AG08395 (cell line): Measurements from ENCODE around the gene CNIH2.
"Not testable (repeated sequence)": the region's sequence is repeated elsewhere in the genome, so short reads cannot be mapped to it uniquely, and the experiment has no call there.

Experiments
- DNase-seq: peaks from one replicate; pipeline ENCODE4 v3.0.0; 2012; ENCODE audit warnings: mixed read lengths, low spot score

CNIH2 gene

GRCh38 chr11:66277064-66277463, 911 bp upstream of the CNIH2 start:
- DNase-seq, result not testable (repeated sequence)

GRCh38 chr11:66278363-66279091, 552 bp downstream of the CNIH2 start:
- DNase-seq, result no peak

- no peak for DNase-seq
These were observed 1.2 kb downstream of the CNIH2 start for GRCh38 chr11:66279092-66279734.

- DNase-seq, result no peak
These were observed 2.5 kb downstream of the CNIH2 start for GRCh38 chr11:66280428-66280827.

GRCh38 chr11:66281001-66281400, 3.0 kb downstream of the CNIH2 start:
- no peak for DNase-seq

- no peak for DNase-seq
These were observed 3.9 kb downstream of the CNIH2 start for GRCh38 chr11:66281776-66282467.

- peak; percentile 98 for DNase-seq
These were observed 4.8 kb downstream of the CNIH2 start for GRCh38 chr11:66282468-66283455.

GRCh38 chr11:66283461-66284105, 5.6 kb downstream of the CNIH2 start:
- no peak for DNase-seq

- DNase-seq, result no peak
These were observed 6.6 kb downstream of the CNIH2 start for GRCh38 chr11:66284526-66285078.

GRCh38 chr11:66285250-66285947, 7.4 kb downstream of the CNIH2 start:
- DNase-seq, result no peak

GRCh38 chr11:66286699-66287098, 8.7 kb downstream of the CNIH2 start:
- no peak for DNase-seq

- no peak for DNase-seq
These were observed 9.4 kb downstream of the CNIH2 start for GRCh38 chr11:66287211-66287888.

- no peak for DNase-seq
These were observed 10.1 kb downstream of the CNIH2 start for GRCh38 chr11:66287889-66288670.

GRCh38 chr11:66288671-66289547, 10.9 kb downstream of the CNIH2 start, which contains the start of gene YIF1A:
YIF1A (minus strand) TSS chr11:66289143; CDS start chr11:66288985, 158 bp downstream.
- DNase-seq, result peak; percentile 100

GRCh38 chr11:66289548-66290329, 11.8 kb downstream of the CNIH2 start:
- DNase-seq, result no peak

GRCh38 chr11:66290330-66290621, 12.3 kb downstream of the CNIH2 start:
- DNase-seq, result no peak

- DNase-seq, result no peak
These were observed 13.3 kb downstream of the CNIH2 start for GRCh38 chr11:66291303-66291705.
